GM12873 (cell line): ENCODE measurements around the gene P2RX2.

Source experiments
- CTCF ChIP-seq: IDR thresholded peaks from 2 replicates; pipeline ENCODE4 v1.5.1; 2012; ENCODE audit warnings: low read depth, mild to moderate bottlenecking, moderate library complexity, low read length, control low read depth; ENCODE audit not compliant: insufficient read depth; ENCODE audit errors: missing control alignments

P2RX2 gene

GRCh38 chr12:132619386-132620112 lies 973 bp downstream of the P2RX2 start:
- TF ChIP-seq CTCF: no peak

- TF ChIP-seq CTCF: no peak
These were observed 1.7 kb downstream of the P2RX2 start for GRCh38 chr12:132620113-132620898.

GRCh38 chr12:132620899-132621656 lies 2.5 kb downstream of the P2RX2 start:
- no peak for TF ChIP-seq CTCF

- no peak for TF ChIP-seq CTCF
These were observed 3.3 kb downstream of the P2RX2 start for GRCh38 chr12:132621657-132622435.

GRCh38 chr12:132622437-132623071 lies 4.0 kb downstream of the P2RX2 start:
- TF ChIP-seq CTCF: no peak

- no peak for TF ChIP-seq CTCF
These were observed 4.7 kb downstream of the P2RX2 start for GRCh38 chr12:132623072-132623869.
